ENCODE results near the gene PPRC1.

GRCh38 chr10:102132193-102132562 is 662 bp upstream of the PPRC1 start:
- TF ChIP-seq CTCF (IDR thresholded peaks at IDR 0.05; ENCODE audit: low read depth, low read length, missing input control) (no peak), FOXA1 (IDR thresholded peaks at IDR 0.05) (no peak), MAX (IDR thresholded peaks at IDR 0.05) (no peak), EGR1 (IDR thresholded peaks at IDR 0.05; ENCODE audit: low read depth in 2 of 2) (no peak), RAD21 (IDR thresholded peaks at IDR 0.05) (no peak), SP1 (IDR thresholded peaks at IDR 0.05) (no peak), REST (IDR thresholded peaks at IDR 0.05) (no peak), RXRA (IDR thresholded peaks at IDR 0.05) (no peak), JUND (IDR thresholded peaks at IDR 0.05) (no peak), ZBTB33 (IDR thresholded peaks at IDR 0.05) (no peak), GABPA (IDR thresholded peaks at IDR 0.05 in 1 of 2, conservative IDR thresholded peaks at IDR 0.05 in 1 of 2) (no peak), TAF1 (conservative IDR thresholded peaks at IDR 0.05) (no peak), ATF3 (IDR thresholded peaks at IDR 0.05) (no peak)
